Left lung (tissue), 10 donors: ENCODE results near the gene ZFP36L2. TPM values are rescaled to one million over a fixed set of nuclear protein-coding genes. Genes with fewer than 3 reads are reported as not detected.

ENCODE experiments used
- ATAC-seq: fragments of 200-7000 bp; cut with Tn5 transposase; one replicate; pipeline ENCODE4 v1.9.1; 2020; ENCODE audit warnings: moderate library complexity
- DNase-seq, 4 donors: peaks; one replicate each; pipeline ENCODE4 v3.0.0-alpha.2; 2013 to 2020
- H3K27ac ChIP-seq, 2 donors: fragments of 200-600 bp; sonication (generic) in 1 of 2; one replicate each; pipeline versions ENCODE4 v1.5.0 to v1.8.0; 2020 to 2021
- H3K27me3 ChIP-seq, 2 donors: fragments of 200-600 bp; sonication (generic) in 1 of 2; one replicate each; pipeline versions ENCODE4 v1.5.0 to v1.8.0; 2020 to 2021
- H3K36me3 ChIP-seq, 2 donors: fragments of 200-600 bp; sonication (generic) in 1 of 2; one replicate each; pipeline versions ENCODE4 v1.5.0 to v1.8.0; 2020 to 2021
- H3K4me1 ChIP-seq, 2 donors: fragments of 200-600 bp; one replicate each; pipeline ENCODE4 v1.8.0; 2021
- H3K4me3 ChIP-seq, 2 donors: fragments of 200-600 bp; sonication (generic) in 1 of 2; one replicate each; pipeline versions ENCODE4 v1.5.0 to v1.8.0; 2020 to 2021; ENCODE audit warnings: mild to moderate bottlenecking in 1 of 2
- H3K9me3 ChIP-seq, 2 donors: fragments of 200-600 bp; sonication (generic) in 1 of 2; one replicate each; pipeline versions ENCODE4 v1.5.0 to v1.8.0; 2020 to 2021
- CTCF ChIP-seq, 2 donors: fragments of 200-600 bp; sonication (generic) in 1 of 2; IDR thresholded peaks; one replicate each; pipeline versions ENCODE4 v1.5.0 to v1.8.0; 2021; ENCODE audit warnings: antibody characterized with exemption in 2 of 2
- intact Hi-C, 2 donors: fragments of 100-400 bp; cut with DNase I; formaldehyde crosslinking; loops; one replicate each; pipeline versions ENCODE4 v1.11.2 to v1.14.2; 2022
- polyA plus RNA-seq, 6 donors: library from polyadenylated mRNA; unstranded; fragments of 120-200 nt; gene quantifications; one replicate each; pipeline ENCODE4 v1.2.1, GENCODE V29; 2013; ENCODE audit not compliant: insufficient read length in 6 of 6
- total RNA-seq, 2 donors: library from RNA; stranded (reverse); fragmentation: NEBNext Ultra II Directional; extraction: Animal tissue kit (Norgen Biotek cat#: 25700); gene quantifications; one replicate each; pipeline ENCODE4 v1.2.1, GENCODE V29; 2021
- donor health status: DM: no; HTN: yes; CAD: no.
- donor health status: DM: no; HTN: no; CAD: no.

Gene ZFP36L2
- total and polyA plus RNA-seq, 8 donors: 72.2 to 131 (median 109) TPM

DNA sequence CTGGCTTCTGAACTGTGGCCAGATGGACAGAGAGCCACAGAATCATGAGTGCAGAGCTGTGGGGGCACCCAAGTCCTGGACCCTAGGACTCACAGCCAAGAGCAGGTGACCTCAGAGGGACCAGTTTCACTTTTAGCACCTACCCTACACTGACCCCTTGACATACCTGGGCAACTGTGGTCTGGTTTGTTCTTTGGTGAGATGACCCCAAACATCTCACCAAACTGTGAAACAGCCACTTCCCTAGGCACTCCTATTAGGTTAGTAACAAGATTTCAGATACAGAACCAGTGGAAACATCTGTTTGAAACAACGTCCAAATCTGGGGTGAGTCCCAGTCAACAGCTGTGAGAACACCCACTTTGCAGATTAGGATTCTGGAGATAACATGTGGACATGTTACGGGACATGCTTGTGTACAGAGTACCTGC, 1.9 kb upstream of the ZFP36L2 start:
- intact Hi-C loops: loop anchor here (5.0 to 10.0 kb wide), 4 partner anchors 94 to 264 kb away; no protein-coding TSS in a partner anchor
- Histone ChIP-seq H3K36me3 (peaks cover 0 to 27% of the 10 kb centered on the region in 2 donors), H3K4me3 (peak overlapping the region in 1 of 2 donors; percentile 72), H3K27ac (peak overlapping the region; percentile 99), H3K9me3 (no peaks in the 10 kb centered on the region), H3K4me1 (peaks cover 5 to 42% of the 10 kb centered on the region in 2 donors), H3K27me3 (no peaks in the 10 kb centered on the region)
- ATAC-seq (no peak), DNase-seq (no peak)
- TF ChIP-seq CTCF (IDR thresholded peaks at IDR 0.05): no peak

DNA sequence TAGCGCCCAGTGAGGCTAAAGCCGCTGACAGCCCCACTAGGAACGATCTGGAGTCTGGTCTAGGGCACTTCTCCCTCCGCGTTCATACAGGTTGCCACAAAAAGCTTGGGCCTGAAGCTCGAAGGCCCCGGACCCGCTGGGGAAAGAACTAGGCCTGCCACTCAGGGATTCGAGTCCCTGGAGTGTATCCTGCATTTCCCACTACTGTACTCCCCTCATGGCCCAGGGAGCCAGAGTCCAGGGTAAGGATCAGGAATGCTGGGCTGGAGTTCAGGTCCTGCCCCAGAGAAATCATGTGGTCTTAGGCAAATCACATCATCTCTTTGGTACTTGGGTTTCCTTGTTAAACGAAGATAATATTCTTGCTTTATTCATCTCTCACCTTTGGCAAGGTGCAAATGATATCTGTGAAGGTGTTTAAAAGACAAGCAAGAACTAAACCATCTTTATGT, 1.4 kb upstream of the ZFP36L2 start:
- Histone ChIP-seq H3K9me3 (no peaks in the 10 kb centered on the region), H3K27ac (peak overlapping the region; percentile 99), H3K4me3 (peak overlapping the region; percentile 72 to 83), H3K27me3 (no peaks in the 10 kb centered on the region), H3K36me3 (peaks cover 0 to 30% of the 10 kb centered on the region in 2 donors), H3K4me1 (peaks cover 5 to 41% of the 10 kb centered on the region in 2 donors)
- intact Hi-C loops: loop anchor here (5.0 to 10.0 kb wide), 4 partner anchors 93 to 263 kb away; no protein-coding TSS in a partner anchor
- no peak for DNase-seq
- ATAC-seq: no peak
- TF ChIP-seq CTCF (IDR thresholded peaks at IDR 0.05): peak in 1 of 2 donors; percentile 32

DNA sequence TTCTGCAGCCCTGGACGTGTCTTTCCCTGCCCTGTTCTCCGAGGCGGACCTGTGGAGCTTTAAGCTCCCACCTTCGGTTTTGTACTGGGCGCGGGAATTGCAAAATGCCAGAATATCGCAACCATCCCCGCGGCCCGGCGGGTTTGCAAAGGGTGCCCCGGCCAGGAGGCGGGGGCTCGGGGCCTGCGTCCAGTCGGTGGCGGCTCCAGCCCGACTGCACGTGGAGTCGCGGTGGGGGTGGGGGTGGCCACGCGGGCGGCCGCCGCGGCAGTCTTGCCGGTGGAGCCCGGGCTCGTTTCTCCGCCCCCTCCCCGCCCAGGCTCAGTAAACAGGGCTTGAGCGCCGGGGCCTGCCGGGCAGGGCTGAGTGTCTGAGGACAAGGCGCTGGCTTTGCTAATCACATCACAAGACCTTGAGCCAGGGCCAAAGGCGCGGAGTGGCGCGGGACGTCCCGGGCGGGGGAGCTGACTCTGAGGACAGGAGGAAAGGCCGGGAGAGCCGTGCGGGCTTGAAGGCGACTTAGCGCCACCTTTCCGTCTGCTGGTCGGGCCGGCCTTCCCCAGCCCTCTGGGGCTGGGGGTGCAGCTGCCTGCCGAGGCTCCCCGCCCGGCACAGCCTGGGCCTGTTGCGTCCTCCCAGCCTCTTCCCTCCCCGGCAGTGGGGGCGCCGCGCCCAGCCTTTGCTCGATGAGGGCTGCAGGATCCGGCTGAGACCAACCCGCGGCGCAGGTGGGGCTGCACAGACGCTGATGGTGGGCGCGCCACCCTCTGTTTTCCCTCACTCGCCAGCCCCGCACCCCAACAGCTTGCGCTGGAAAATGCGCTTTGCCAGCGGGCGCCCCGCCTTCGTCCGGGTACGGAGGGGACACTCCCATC, 786 bp upstream of the ZFP36L2 start:
- intact Hi-C loops: loop anchor here (5.0 to 10.0 kb wide), 4 partner anchors 92 to 262 kb away; no protein-coding TSS in a partner anchor
- ATAC-seq (peak; percentile 74), DNase-seq (peak; percentile 92 to 98 (median 95))
- Histone ChIP-seq H3K4me1 (peaks cover 7 to 42% of the 10 kb centered on the region in 2 donors), H3K9me3 (no peaks in the 10 kb centered on the region), H3K27me3 (no peaks in the 10 kb centered on the region), H3K4me3 (peak overlapping the region; percentile 72 to 83), H3K27ac (peak overlapping the region; percentile 99), H3K36me3 (peaks cover 0 to 30% of the 10 kb centered on the region in 2 donors)
- no peak for TF ChIP-seq CTCF (IDR thresholded peaks at IDR 0.05)

DNA sequence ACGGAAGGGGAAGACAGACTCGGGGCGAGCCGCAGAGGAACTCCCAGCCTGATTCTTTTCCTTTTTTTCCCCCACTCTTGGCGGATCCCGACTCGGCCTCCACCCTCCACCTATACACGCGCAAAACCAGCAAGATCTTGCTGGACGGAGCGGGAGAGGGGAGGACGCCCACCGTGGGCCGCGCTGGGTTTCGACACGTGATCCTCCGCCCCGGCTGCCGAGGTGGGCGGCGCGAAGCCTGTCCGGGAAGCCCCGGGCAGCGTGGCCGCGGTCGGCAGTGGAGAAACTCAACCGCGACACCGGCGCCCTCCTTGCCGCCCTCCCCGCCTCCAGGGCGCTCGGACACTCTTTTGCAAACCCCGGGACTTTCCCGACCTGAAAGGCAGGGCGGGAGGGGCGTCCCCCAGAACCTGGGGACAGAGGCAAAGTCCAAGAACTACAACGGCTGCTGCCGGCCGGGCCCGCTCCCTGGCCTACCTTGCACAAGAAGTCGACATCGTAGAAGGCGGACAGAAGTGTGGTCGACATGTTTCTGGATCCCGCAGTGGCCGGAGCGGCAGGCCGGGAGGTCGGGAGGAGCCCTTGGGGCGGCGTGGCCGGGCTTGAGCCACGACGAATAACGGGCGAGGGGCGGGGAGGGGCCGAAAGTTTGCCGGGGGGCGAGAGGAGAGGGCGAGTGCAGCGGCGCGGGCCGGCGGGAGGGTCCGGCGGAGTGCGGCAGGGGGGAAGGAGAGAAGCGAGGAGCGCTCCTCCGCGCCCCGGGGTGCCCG, 433 bp downstream of the ZFP36L2 start:
- no peak for TF ChIP-seq CTCF (IDR thresholded peaks at IDR 0.05)
- Histone ChIP-seq H3K36me3 (peaks cover 0 to 30% of the 10 kb centered on the region in 2 donors), H3K4me3 (peak overlapping the region; percentile 72 to 83), H3K27ac (peak overlapping the region; percentile 99), H3K4me1 (peaks cover 17 to 54% of the 10 kb centered on the region in 2 donors), H3K27me3 (no peaks in the 10 kb centered on the region), H3K9me3 (no peaks in the 10 kb centered on the region)
- peak in 3 of 4 donors; percentile 64 to 94 (median 80) for DNase-seq
- intact Hi-C loops: loop anchor here (5.0 to 10.0 kb wide), 4 partner anchors 91 to 261 kb away; no protein-coding TSS in a partner anchor
- ATAC-seq: peak; percentile 5
